Activated T-helper 1 cell treated with anti-CD3 and anti-CD28 coated beads, Interleukin-12 subunit alpha, Interleukin-12 subunit beta, Interleukin-2, Interleukin-4 antibody, amounts not matched to agents 30 ng/mL and 10 ng/mL and 1 ng/mL, durations not matched to agents 14 hours and 24 hours and 36 hours (primary cell): ENCODE results near the gene LPIN2. TPM values are rescaled to one million over a fixed set of nuclear protein-coding genes. Genes with fewer than 3 reads are reported as not detected.
"Not testable (repeated sequence)": the region's sequence is repeated elsewhere in the genome, so short reads cannot be mapped to it uniquely, and the experiment has no call there.

Experiments
- DNase-seq: peaks from one replicate; pipeline ENCODE4 v3.0.0; 2021; ENCODE audit warnings: low spot score
- H3K27ac Mint-ChIP-seq: one replicate; pipeline ENCODE4 v1.8.0; 2021; ENCODE audit warnings: mild to moderate bottlenecking, mixed read lengths
- H3K27me3 Mint-ChIP-seq: one replicate; pipeline ENCODE4 v1.8.0; 2022; ENCODE audit warnings: mild to moderate bottlenecking, moderate library complexity, mixed read lengths; ENCODE audit not compliant: insufficient read depth
- H3K36me3 Mint-ChIP-seq: one replicate; pipeline ENCODE4 v1.8.0; 2021; ENCODE audit warnings: low read depth, mixed read lengths
- H3K4me1 Mint-ChIP-seq: one replicate; pipeline ENCODE4 v1.8.0; 2021; ENCODE audit warnings: low read depth, mixed read lengths
- H3K4me3 Mint-ChIP-seq: one replicate; pipeline ENCODE4 v1.8.0; 2021; ENCODE audit warnings: mild to moderate bottlenecking, moderate library complexity, mixed read lengths
- H3K9me3 Mint-ChIP-seq: one replicate; pipeline ENCODE4 v1.8.0; 2021; ENCODE audit warnings: mixed read lengths
- intact Hi-C: fragments of 100-400 bp; cut with micrococcal nuclease; formaldehyde crosslinking; loops from one replicate; pipeline ENCODE4 v1.15.1; 2024
- total RNA-seq: library from RNA; stranded (reverse); gene quantifications from 2 replicates; pipeline ENCODE4 v1.2.3, GENCODE V29; 2022

Gene LPIN2
- total RNA-seq, 1 donor from 2014 or later: 91.8 TPM

- intact Hi-C loops: loop anchor here (1.0 kb wide), 3 partner anchors 9 to 24 kb away; partner anchors contain the start of gene LPIN2
- peak; percentile 34 for DNase-seq
- Mint-ChIP-seq H3K27me3 (no peaks in the 10 kb centered on the region), H3K27ac (peak overlapping the region; percentile 82), H3K4me3 (peak overlapping the region; percentile 50), H3K36me3 (peaks cover 4% of the 10 kb centered on the region), H3K9me3 (no peaks in the 10 kb centered on the region), H3K4me1 (peaks cover 33% of the 10 kb centered on the region)
Observed at GRCh38 chr18:3037423-3037915, 24.5 kb upstream of the LPIN2 start.

GRCh38 chr18:3036108-3036507 is 23.2 kb upstream of the LPIN2 start:
- H3K36me3 Mint-ChIP-seq: peaks cover 4% of the 10 kb centered on the region
- H3K4me1 Mint-ChIP-seq: peaks cover 37% of the 10 kb centered on the region
- DNase-seq: no peak
- intact Hi-C loops: no loop called here
- H3K27ac Mint-ChIP-seq: no peak overlapping the region
- no peak overlapping the region for H3K4me3 Mint-ChIP-seq
- no peaks in the 10 kb centered on the region for H3K27me3 Mint-ChIP-seq
- no peaks in the 10 kb centered on the region for H3K9me3 Mint-ChIP-seq

GRCh38 chr18:3035635-3036034 is 22.7 kb upstream of the LPIN2 start:
- Mint-ChIP-seq H3K27me3 (no peaks in the 10 kb centered on the region), H3K36me3 (peaks cover 4% of the 10 kb centered on the region), H3K27ac (no peak overlapping the region), H3K4me1 (peaks cover 38% of the 10 kb centered on the region), H3K9me3 (no peaks in the 10 kb centered on the region), H3K4me3 (no peak overlapping the region)
- intact Hi-C loops: no loop called here
- no peak for DNase-seq

GRCh38 chr18:3032721-3033120 is 19.8 kb upstream of the LPIN2 start:
- no peak overlapping the region for H3K27ac Mint-ChIP-seq
- DNase-seq: no peak
- no peaks in the 10 kb centered on the region for H3K27me3 Mint-ChIP-seq
- no peak overlapping the region for H3K4me3 Mint-ChIP-seq
- H3K36me3 Mint-ChIP-seq: peaks cover 3% of the 10 kb centered on the region
- H3K9me3 Mint-ChIP-seq: no peaks in the 10 kb centered on the region
- H3K4me1 Mint-ChIP-seq: peaks cover 24% of the 10 kb centered on the region
- intact Hi-C loops: no loop called here

GRCh38 chr18:3029215-3029952 is 16.4 kb upstream of the LPIN2 start:
- Mint-ChIP-seq H3K4me1 (peaks cover 10% of the 10 kb centered on the region), H3K4me3 (no peak overlapping the region), H3K9me3 (no peaks in the 10 kb centered on the region), H3K27ac (no peak overlapping the region), H3K27me3 (no peaks in the 10 kb centered on the region), H3K36me3 (no peaks in the 10 kb centered on the region)
- intact Hi-C loops: loop anchor here (2.0 kb wide), 1 partner anchor 15 kb away; no protein-coding TSS in a partner anchor
- no peak for DNase-seq

- not testable (repeated sequence) for H3K4me1 Mint-ChIP-seq, H3K9me3 Mint-ChIP-seq, H3K36me3 Mint-ChIP-seq, H3K27me3 Mint-ChIP-seq, H3K4me3 Mint-ChIP-seq, H3K27ac Mint-ChIP-seq, DNase-seq
- intact Hi-C loops: loop anchor here (2.0 kb wide), 1 partner anchor 13 kb away; no protein-coding TSS in a partner anchor
Observed at GRCh38 chr18:3028115-3028514, 15.2 kb upstream of the LPIN2 start.

- H3K27ac Mint-ChIP-seq: no peak overlapping the region
- no peaks in the 10 kb centered on the region for H3K27me3 Mint-ChIP-seq
- DNase-seq: no peak
- H3K36me3 Mint-ChIP-seq: peaks cover 5% of the 10 kb centered on the region
- H3K4me3 Mint-ChIP-seq: no peak overlapping the region
- H3K4me1 Mint-ChIP-seq: peaks cover 10% of the 10 kb centered on the region
- intact Hi-C loops: no loop called here
- peaks cover 4% of the 10 kb centered on the region for H3K9me3 Mint-ChIP-seq
Observed at GRCh38 chr18:3027370-3027891, 14.5 kb upstream of the LPIN2 start.

GRCh38 chr18:3025544-3025943 is 12.6 kb upstream of the LPIN2 start:
- no peak for DNase-seq
- H3K4me1 Mint-ChIP-seq: peaks cover 5% of the 10 kb centered on the region
- H3K27ac Mint-ChIP-seq: no peak overlapping the region
- intact Hi-C loops: no loop called here
- peaks cover 4% of the 10 kb centered on the region for H3K9me3 Mint-ChIP-seq
- no peak overlapping the region for H3K4me3 Mint-ChIP-seq
- H3K27me3 Mint-ChIP-seq: no peaks in the 10 kb centered on the region
- H3K36me3 Mint-ChIP-seq: peaks cover 5% of the 10 kb centered on the region

GRCh38 chr18:3023603-3024002 is 10.7 kb upstream of the LPIN2 start:
- H3K36me3 Mint-ChIP-seq, intact Hi-C loops, H3K27me3 Mint-ChIP-seq, H3K9me3 Mint-ChIP-seq, DNase-seq, H3K4me3 Mint-ChIP-seq, H3K4me1 Mint-ChIP-seq, H3K27ac Mint-ChIP-seq: not testable (repeated sequence)

GRCh38 chr18:3016585-3017297 is 3.8 kb upstream of the LPIN2 start:
- H3K36me3 Mint-ChIP-seq: peaks cover 8% of the 10 kb centered on the region
- H3K27ac Mint-ChIP-seq: peak overlapping the region; percentile 33
- DNase-seq: no peak
- H3K4me1 Mint-ChIP-seq: peaks cover 36% of the 10 kb centered on the region
- no peaks in the 10 kb centered on the region for H3K27me3 Mint-ChIP-seq
- intact Hi-C loops: no loop called here
- no peaks in the 10 kb centered on the region for H3K9me3 Mint-ChIP-seq
- no peak overlapping the region for H3K4me3 Mint-ChIP-seq

GRCh38 chr18:3015851-3016250 is 2.9 kb upstream of the LPIN2 start:
- Mint-ChIP-seq H3K4me3 (peak overlapping the region; percentile 15), H3K9me3 (no peaks in the 10 kb centered on the region), H3K36me3 (peaks cover 16% of the 10 kb centered on the region), H3K27me3 (no peaks in the 10 kb centered on the region), H3K4me1 (peaks cover 45% of the 10 kb centered on the region), H3K27ac (peak overlapping the region; percentile 38)
- no peak for DNase-seq
- intact Hi-C loops: loop anchor here (2.0 kb wide), 1 partner anchor 13 kb away; no protein-coding TSS in a partner anchor

- Mint-ChIP-seq H3K4me3 (peak overlapping the region; percentile 38), H3K4me1 (peaks cover 52% of the 10 kb centered on the region), H3K27me3 (no peaks in the 10 kb centered on the region), H3K27ac (peak overlapping the region; percentile 5), H3K9me3 (no peaks in the 10 kb centered on the region), H3K36me3 (peaks cover 20% of the 10 kb centered on the region)
- DNase-seq: no peak
- intact Hi-C loops: loop anchor here (2.0 kb wide), 1 partner anchor 14 kb away; no protein-coding TSS in a partner anchor
Observed at GRCh38 chr18:3015204-3015592, 2.3 kb upstream of the LPIN2 start.
